Esophagus squamous epithelium (tissue), 4 donors: ENCODE data around the gene AHNAK.

Experiments used
- CTCF ChIP-seq, 6 experiments: fragments of 450-650 bp in 4 of 6; fragments of 200-600 bp in 2 of 6; sonication (generic) in 2 of 6; IDR thresholded peaks; one replicate each; pipeline ENCODE4 v1.5.1; 2016 to 2019; ENCODE audit warnings: antibody characterized with exemption in 6 of 6, mild to moderate bottlenecking in 4 of 6, moderate library complexity in 4 of 6
- POLR2A ChIP-seq, 4 donors: fragments of 450-650 bp; IDR thresholded peaks; one replicate each; pipeline ENCODE4 v1.6.1; 2017; ENCODE audit warnings: antibody characterized with exemption in 4 of 4, mild to moderate bottlenecking in 4 of 4, moderate library complexity in 3 of 4

- no peak for TF ChIP-seq CTCF (IDR thresholded peaks at IDR 0.05)
- TF ChIP-seq POLR2A (IDR thresholded peaks at IDR 0.05), result no peak
Measured at GRCh38 chr11:62574363-62575071, 27.9 kb upstream of the AHNAK start.
